ENCODE measurements around the gene ENPP5.

DNA sequence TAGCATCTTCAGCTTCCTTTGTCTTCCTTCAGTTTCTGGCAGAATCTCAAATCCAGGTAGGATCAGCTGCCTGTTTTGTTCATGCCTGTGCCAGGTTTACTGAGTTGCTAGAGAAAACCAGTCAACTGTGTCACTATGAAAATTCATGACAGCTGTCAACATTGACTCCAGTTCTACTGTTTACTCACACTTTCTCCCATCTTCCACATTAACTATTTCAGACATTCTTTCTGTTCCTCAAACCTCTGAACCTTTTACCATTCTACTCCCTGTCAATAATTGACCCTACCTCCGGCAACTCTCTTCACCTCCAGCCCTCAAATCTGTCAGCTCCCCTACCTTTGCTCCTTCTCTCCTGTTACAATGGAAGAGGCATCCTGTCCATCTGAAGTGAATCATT, 32.5 kb downstream of the ENPP5 start:
- TF ChIP-seq, protein P1, sequence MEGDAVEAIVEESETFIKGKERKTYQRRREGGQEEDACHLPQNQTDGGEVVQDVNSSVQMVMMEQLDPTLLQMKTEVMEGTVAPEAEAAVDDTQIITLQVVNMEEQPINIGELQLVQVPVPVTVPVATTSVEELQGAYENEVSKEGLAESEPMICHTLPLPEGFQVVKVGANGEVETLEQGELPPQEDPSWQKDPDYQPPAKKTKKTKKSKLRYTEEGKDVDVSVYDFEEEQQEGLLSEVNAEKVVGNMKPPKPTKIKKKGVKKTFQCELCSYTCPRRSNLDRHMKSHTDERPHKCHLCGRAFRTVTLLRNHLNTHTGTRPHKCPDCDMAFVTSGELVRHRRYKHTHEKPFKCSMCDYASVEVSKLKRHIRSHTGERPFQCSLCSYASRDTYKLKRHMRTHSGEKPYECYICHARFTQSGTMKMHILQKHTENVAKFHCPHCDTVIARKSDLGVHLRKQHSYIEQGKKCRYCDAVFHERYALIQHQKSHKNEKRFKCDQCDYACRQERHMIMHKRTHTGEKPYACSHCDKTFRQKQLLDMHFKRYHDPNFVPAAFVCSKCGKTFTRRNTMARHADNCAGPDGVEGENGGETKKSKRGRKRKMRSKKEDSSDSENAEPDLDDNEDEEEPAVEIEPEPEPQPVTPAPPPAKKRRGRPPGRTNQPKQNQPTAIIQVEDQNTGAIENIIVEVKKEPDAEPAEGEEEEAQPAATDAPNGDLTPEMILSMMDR (IDR thresholded peaks at IDR 0.05), result no peak
- no peak for TF ChIP-seq EZH2phosphoT487 (IDR thresholded peaks at IDR 0.05)
